IPS DF 4.7 (cell line): Measurements from ENCODE around the gene STK11.

Experiments
- DNase-seq: peaks from one replicate; pipeline ENCODE4 v3.0.0-alpha.2; 2013; ENCODE audit warnings: low spot score; ENCODE audit errors: extremely low read depth

The STK11 gene, protein sequence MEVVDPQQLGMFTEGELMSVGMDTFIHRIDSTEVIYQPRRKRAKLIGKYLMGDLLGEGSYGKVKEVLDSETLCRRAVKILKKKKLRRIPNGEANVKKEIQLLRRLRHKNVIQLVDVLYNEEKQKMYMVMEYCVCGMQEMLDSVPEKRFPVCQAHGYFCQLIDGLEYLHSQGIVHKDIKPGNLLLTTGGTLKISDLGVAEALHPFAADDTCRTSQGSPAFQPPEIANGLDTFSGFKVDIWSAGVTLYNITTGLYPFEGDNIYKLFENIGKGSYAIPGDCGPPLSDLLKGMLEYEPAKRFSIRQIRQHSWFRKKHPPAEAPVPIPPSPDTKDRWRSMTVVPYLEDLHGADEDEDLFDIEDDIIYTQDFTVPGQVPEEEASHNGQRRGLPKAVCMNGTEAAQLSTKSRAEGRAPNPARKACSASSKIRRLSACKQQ

DNA sequence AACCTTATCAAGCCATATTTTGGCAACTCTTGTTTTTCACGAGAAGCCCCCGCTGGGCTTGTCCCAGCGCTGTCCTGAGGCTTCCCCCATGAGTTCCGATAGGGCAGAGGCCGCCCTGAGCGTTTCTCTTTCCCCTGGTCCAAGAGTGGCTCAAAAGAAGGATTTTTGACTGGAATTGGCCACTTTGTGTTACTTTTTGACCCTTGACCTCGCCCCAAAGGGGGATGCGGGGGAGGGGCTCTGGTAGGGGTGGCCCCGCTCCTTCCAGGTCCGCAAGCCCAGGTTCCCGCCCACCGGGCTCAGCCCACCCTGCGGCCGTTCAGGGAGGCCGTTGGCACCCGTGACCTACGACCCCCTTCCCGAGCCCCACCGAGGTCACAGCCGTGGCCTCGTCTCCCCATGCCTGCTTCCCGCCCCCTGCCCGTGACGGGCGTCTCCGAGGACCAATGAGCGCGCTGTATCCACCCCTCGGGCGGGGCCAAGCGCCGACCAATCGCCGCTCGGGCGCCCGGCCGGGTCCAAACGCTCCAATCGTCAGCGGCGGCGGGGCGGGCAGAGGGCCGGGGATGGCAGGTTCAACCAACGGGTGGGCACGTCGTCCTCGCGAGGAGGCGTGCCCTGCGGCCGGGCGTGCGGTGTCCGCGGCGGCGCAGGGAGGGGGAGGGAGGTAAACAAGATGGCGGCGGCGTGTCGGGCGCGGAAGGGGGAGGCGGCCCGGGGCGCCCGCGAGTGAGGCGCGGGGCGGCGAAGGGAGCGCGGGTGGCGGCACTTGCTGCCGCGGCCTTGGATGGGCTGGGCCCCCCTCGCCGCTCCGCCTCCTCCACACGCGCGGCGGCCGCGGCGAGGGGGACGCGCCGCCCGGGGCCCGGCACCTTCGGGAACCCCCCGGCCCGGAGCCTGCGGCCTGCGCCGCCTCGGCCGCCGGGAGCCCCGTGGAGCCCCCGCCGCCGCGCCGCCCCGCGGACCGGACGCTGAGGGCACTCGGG, at the start of gene STK11:
Gene STK11, plus strand, starts transcription at position 665 of the 986 bp plus-strand sequence. CDS start 1,136 bp downstream, outside the sequence.
- DNase-seq: no peak

DNA sequence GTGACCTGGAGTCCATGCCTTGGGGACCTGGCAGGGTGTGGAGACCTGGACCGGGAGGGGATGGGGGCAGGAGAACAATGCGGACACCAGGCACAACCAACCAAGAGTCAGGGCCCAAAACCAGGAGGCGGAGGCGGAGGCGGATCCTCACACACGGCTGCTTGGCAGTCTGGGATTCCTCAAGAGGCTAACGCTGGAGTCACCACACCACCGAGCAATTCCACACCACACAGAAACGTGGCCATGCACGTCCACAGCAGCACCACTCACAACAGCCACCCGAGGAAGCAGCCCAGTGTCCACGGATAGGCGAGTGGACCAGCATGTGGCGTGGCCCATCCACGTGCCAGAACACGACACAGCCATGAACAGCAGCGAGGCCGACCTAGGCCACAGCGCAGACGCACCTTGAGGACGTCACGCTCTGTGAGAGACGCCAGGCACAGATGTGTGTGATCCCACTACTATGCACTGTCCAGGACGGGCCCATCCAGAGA, 49.2 kb upstream of the STK11 start:
- no peak for DNase-seq

DNA sequence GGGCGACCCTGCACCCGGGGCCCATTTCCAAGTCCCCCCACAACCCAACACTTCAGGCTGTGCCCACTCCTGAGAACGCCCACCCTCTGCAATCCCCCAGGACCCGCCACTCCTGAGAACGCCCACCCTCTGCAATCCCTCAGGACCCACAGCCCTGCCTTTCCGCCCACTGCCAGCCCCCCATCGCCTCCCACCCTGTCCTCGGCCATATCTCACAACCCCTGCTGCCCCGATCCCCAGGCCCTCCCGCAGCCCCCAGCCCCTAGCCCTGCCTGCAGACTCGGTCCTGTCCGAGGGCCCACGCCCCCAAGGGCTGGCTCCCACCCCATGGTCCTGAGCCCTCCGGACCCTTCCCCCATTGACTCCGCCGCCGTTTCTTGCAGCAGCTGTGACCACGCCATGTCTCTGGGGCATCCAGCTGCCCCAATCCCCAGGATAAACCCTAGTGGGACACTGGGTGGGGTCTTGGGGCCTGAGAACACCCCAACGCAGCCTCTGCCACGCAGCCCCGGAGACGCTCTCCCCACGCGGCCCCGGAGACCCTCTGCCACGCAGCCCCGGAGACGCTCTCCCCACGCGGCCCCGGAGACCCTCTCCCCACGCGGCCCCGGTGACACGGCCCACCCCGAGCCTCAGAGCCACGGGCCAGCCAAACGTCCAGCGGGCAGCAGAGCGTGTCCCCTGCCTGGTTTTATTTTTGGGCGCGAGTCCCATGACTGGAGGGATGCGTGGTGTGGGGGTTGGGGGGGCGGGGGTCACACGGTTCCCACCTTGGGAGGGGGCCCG, 48.6 kb upstream of the STK11 start:
- DNase-seq: no peak

DNA sequence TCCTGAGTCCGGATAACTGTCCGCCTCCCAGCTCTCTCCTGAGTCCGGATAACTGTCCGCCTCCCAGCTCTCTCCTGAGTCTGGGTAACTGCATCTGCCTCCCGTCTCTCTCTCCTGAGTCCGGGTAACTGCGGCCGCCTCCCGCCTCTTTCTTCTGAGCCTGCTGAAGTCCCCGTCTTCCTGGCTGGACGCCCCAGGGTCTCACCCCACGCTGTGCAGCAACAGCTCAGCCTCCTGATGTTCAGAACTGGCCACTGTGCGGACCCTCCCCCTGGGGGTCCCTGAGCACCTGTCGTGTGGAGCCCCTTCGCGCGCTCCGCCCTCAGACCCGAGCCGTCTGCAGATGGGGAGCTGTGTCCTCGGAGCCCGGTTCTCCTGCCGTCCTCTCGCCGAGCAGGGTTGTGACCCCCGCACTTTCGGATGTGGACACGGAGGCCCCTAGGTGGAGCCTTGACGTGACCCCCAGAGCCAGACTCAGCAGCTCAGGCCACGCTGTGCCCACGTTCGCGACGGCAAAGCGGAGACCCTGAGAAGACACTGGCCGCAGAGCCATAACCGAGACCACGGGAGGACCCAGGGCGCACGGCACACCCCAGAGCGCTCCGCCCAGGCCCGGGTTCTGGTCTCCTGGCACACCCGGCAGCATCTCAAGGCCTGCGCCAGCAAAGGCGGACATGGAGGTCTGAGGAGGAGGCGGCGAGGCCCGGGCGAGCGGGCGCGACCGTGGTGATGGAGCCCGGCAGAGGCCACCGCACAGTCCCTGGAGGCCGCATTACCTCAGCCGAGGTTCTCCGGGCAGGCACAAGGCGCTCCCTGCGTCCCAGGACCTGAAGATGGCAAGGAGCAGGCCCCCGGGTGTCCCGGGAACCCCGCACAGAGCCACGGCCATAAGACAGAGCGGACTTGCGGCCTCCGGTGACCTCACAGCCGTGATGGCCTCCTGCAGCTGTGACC, 47.4 kb upstream of the STK11 start:
- no peak for DNase-seq

DNA sequence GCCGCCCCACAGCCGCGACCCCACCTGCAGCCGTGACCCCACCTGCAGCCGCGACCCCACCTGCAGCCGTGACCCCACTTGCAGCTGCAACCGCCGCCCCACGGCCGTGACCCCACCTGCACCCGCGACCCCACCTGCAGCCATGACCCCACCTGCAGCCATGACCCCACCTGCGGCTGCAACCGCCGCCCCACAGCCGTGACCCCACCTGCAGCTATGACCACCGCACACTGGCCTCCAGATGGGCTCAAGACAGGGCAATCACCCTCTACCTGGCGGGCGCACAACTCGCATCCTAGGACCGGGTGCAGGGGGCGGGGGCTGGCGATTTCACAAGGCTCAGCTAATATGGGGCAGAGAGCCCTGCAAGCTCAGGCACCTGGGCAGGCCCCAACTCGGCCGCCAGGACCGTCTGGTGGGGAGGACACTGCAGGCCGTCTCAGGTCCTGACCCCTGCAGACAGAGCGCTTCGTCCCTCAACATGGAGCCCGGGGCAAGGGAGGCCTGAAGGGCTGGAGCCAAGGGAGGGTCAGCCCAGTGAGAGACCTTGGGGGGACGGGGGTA, 46.6 kb upstream of the STK11 start:
- no peak for DNase-seq

DNA sequence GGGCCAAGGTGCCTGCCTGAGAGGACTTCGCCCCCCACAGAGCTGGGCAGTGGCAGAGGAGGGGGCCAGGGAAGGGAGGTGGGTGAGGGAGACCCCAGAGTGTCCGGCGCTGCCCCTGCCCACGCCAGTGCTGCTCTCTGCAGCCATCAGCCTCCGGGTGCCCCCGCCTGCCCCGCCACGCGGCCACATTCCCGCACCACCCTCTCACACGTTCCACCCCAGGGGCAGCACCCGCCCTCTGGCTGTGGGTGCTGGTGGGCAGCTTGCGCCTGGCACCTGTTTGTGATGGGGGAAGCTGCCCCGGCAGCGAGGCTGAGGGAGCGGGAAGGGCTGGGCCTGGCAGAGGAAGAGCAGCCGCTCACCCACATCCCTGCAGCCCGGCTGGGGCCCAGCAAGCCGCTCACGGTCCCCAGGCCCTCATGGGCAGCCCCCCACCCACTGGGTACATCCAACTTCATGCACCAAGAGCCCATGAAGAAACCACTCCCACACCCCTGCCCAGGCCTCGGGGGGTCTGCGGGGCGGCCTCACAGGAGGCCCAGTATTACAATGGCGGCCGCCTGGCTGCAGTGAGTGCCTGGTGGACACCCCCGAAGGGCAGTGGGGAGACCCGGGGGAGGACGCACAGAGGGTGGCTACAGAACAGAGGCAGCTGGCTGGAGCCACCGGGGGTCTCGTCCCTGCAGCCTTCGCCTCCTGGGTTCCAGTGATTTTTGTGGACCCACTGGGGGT, 45.5 kb upstream of the STK11 start:
- DNase-seq: no peak

DNA sequence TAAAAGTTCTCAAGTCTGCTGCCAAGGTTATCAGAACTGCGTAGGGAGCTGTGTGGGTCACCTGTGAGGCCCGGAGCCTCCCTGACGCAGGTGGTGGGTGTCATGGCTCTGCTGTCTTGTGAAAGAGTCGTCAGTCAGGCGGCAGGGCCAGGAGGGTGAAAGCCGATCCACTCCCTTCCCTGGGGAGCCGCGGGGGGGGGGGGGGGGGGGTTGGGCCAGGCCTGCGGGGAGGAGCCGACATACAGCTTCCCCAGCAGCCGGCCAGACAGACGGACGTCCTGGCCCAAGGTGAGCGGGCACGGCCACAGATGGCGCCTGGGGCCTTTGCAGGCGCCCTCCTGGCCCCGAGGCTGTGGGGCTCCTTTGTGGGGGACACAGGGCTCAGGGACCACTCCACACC, 43.9 kb upstream of the STK11 start:
- no peak for DNase-seq

DNA sequence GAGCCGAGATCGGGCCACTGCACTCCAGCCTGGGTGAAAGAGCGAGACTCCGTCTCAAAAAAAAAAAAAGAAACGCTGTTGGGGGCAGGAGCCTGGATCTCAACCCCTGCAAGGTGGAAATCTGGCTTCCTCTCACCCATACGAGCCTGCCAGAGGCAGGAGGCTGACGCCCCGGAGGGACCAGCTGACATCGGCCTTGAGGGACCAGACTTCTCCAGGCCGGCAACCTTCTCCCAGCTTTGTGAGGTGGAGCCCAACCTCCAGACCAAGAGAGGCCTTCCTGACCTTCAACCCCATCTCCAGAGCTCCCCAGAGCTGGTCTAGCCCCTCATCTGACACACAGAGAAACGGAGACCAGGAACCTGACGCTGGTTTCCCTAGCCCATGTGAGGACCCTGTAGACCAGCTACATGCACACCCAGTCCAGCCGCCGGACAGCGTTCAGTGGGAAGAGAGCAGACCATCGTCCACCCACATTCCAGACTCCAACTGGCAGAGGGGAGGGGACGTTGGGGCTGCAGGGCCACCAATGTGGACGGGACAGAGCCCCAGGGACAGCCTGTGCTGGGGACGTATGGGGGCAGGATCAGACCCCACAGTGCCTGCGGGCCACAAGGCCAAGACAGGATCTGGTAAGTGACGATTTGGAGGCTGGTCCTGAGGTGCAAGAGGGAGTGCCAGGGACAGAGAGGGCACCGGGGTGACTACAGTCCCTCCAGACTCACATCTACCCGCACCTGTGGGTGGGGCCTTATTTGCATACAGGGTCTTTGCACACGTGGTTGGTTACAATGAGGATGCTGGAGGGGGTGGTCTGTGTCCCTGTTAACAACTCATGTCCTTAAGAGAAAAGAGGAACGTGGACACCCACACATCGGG, 42.9 kb upstream of the STK11 start:
- DNase-seq: no peak

DNA sequence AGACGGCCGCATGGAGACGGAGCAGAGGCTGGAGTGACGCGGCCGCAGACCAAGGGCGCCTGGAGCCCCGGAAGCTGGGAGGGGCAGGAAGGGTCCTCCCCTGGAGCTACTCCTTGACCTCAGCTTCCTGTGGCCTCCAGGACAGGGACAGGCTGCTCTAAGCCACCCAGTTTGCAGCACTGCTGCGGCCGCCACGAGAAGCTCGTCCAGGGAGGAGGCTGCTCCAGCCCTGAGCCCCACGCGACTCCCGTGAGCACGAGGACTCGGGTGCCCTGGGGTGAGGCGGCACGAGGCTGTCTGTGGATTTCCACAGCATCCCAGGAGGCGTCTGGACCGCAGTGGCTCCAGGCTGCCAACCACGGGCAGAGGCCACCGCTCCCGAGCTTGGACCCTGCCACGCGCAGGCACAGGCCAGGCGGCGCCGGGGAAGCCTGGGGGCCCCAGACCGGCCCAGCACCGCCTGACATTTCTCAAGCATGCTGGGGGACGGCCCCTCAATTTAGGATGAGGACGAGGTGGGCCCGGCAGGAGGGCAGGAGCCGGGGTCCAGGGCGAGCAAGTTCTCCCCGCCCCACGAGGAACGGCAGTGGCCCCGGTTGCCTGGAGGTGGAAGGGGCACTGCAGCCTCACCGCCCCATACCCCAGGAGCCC, 42.2 kb upstream of the STK11 start:
- DNase-seq: no peak

DNA sequence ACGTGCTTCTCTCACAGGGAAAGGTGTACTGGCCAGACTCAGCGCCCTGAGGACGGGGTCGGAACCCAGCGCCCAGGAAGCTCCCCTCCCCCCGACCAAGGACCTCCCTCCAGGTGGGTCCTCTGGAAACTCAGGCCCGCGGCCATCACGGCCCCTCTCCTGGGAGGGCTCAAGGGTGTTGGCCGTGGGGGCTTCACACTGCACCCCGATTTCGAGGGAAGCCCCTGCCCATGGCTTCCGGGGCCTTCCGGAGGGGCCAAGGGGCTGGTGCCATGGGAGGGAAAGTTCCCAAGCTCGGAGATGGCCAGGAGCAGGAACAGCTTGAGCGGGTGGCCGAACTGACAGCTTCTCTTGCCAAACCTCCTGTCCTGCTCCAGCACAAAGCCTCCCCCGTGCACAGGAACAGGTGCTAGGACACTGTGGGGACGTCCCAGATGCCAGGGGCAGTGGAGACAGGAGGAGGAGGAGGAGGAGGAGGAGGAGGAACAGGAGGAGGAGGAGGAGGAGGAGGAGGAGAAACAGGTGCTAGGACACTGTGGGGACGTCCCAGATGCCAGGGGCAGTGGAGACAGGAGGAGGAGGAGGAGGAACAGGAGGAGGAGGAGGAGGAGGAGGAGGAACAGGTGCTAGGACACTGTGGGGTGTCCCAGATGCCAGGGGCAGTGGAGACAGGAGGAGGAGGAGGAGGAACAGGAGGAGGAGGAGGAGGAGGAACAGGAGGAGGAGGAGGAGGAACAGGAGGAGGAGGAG, 41.5 kb upstream of the STK11 start:
- DNase-seq: no peak

DNA sequence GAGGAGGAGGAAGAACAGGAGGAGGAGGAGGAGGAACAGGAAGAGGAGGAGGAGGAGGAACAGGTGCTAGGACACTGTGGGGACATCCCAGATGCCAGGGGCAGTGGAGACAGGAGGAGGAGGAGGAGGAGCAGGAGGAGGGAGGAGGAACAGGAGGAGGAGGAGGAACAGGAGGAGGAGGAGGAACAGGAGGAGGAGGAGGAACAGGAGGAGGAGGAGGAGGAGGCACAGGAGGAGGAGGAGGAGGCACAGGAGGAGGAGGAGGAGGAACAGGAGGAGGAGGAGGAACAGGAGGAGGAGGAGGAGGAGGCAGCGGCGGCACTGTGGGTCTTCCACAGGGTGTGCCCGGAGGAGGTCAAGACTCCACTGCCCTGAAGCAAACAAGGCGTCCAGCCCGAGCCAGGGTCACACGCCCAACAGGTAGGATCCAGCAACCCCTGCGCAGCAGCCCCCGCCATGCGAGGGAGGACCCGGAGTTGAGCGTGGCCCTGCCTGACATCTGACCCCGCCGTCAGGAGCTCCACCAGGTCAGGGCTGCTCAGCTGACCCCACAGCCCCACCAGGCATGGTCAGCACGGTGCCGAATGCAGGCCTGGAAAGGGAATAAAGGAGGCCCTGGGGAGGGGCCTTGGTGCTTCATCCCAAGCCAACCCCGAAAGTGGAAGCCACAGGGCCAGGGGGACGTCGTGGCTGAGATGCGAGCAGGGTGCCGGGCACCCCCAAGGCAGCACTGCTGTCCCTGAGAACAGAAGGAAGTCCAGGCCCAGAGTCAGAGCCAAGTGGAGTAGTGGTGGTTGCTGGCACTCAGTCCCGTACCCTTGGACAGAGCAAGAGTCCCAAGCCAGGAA, 40.7 kb upstream of the STK11 start:
- DNase-seq: no peak

DNA sequence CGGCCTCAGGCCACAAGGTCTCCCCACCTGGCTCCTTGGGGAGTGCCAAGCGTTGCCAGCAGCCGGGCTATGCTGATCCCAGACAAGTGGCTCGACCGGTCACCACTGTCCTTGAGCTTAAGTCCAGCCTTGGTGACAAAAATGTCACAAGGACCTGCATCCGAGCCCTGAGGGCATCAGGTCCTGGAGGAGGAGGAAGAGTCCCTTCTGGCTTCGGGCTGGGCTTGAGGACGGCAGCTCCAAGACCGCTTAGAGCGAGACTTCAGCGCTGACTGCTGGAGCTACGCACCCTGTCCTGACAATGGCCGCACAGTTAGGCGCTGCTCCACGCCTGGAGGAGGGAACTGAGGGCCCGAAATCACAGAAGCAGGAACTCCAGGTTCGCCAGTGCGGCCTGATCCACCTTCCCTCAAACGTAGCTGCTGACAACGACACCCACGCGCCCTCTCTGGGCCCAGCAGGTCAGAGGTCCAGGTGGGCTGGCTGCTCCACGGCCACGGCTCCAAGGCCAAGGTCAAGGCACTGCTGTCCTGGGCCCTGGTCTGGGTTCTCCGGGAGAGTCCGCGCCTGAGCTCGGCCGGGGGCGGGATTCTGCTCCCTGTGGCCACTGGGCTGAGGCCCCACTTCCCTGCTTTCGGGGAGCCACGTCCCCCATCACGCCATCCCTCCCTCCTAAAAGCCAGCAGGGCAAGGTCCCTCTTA, 38.6 kb upstream of the STK11 start:
- no peak for DNase-seq

DNA sequence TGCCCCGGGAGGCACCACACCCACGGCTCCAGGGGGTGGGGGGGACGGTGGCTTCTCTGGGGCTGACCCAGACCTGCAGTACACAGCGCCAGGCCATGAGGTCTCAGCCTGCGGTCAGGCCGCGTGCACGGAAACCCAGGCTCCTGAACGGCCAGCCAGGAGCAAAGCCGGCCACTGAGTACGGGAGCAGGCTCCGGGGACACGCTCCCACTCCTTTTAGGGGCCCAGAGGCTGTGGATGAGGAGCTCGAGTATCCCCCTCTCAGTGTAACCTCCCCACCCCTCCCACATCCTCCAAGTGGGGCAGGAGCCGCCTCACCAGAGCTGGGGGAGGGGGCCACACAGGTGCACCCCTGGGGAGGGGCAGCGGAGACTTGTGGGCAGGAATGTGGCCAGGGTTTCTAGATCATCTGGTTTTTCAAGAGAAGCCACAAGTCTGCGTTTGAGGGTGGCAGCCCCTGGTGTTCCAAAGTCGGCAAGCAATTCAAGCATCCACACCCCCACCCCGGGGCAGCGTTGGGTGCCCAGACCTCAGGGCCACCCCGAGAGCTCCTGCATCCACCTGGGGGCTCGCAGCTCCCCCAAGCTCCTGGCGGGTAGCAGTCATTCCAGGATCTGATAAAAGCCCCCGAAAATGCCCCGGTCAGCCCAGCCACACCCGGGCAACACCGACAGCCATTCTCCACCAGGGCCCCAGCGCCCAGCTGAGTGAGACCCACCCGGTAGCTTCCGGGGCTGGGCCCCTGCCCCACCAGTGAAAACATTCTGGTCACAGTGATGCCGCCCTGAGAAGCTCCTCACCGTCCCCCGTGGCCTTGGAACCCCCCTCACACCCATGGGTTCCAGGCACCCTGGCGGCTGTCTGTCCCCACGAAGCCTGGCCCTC, 37.6 kb upstream of the STK11 start:
- DNase-seq: no peak
